ENCODE data around the gene CR1L.
"Not testable (repeated sequence)": the region's sequence is repeated elsewhere in the genome, so short reads cannot be mapped to it uniquely, and the experiment has no call there.

CR1L gene

DNA sequence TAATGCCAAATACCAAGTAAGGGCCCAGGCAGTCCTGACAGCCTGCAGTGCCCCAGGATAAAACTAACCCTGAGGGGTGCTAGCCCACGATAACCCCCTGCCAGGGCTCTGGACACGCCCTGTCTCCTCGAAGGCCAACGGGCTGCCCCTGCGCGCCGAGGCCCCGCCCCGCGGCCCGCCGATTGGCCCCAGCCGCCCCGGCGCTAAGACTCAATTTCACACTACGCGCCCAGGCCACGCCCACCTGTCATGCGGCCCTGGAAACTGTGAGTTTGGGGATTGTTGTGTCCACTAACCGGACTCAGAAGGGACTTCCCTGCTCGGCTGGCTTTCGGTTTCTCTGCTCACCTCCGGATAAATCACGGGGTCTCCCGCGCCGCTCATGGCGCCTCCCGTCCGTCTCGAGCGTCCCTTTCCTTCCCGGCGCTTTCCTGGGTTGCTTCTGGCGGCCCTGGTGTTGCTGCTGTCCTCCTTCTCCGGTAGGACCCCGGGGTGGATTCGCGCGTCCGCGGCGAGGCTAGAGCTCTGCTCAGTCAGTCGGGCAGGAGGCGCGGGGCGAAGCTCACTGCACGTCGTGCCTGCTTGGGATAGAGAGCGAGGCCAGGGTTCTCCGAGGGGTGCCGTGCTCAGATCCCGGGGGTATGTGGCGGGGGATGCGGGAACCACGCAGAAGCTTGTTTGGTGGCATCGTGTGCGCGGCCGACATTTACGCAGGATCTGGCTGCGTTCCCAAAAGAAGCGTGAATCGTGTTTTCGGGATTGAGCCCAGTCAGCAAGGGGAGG, at the start of gene CR1L:
CR1L (plus strand) TSS at position 282 of the 783 bp plus-strand sequence; CDS start at position 383, 101 bp downstream.
- TF ChIP-seq GATA1 (IDR thresholded peaks at IDR 0.05; ENCODE audit: low read depth, low read length), result no peak
- TF ChIP-seq POLR2A (IDR thresholded peaks at IDR 0.05; ENCODE audit: low read length), result peak; percentile 91
- DNase-seq, result peak; percentile 98 to 99

DNA sequence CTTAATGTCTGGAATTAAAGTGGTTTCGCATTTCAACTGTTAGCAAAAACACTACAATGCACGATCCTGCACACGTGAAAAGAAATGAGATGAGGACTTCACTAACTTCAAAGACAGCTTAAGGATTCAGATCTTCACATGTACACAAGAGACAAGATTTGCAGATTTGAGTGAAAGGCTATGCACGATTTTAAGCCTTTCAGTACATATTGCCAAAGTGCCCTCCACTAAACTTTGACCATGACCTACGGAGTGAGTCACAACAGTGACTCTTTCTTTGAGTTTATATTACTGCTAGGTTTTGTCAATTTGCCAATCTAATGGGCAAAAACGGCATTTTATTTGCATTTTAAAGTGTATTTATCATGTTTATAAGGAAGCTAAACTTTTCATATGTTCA, 41.2 kb upstream of the CR1L start:
- TF ChIP-seq GATA1 (IDR thresholded peaks at IDR 0.05; ENCODE audit: low read depth, low read length), result no peak
- TF ChIP-seq POLR2A (IDR thresholded peaks at IDR 0.05; ENCODE audit: low read length), result no peak
- no peak for DNase-seq

DNA sequence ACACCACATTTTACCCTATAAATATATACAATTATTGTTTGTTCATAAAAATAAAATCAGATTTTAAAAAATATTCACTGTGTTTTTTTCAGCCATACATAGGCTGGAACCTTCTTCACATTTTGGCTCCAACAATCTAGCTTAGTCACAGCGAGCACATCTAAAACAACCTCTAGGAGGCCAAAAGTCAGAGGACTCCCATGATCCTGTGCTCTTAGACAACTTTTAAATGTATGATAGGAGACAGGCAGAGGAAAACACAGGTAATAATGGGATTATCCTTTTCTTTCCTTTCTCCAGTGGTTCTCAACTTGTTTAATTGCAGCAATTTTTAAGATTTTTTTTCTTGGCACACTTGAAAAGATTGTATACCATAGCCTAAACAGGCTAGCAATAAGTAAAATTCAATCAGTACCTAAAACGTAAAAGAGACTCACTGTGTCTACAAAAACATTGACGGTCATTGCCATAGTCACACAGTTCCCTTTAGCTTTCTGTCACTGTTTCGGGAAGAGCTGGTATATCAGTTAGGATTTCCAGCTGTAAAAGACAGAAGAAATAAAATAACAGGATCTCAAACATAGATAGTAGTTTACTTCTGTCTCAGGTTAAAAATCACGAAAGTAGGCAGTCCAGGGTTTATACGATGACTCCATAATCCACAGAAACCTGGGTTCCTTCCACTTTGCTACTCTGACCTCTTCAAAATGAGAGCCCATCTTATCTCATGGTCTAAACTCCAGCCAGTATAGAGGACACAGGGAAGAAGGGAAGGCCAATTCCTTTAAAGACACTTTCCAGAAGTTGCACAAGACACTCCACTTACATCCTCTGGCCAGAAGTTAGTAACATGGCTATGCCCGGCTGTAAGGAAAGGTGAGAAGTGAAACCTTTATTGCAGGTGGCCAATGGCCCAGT, 39.2 kb upstream of the CR1L start:
- DNase-seq, result peak in 1 of 2 experiments; percentile 12
- TF ChIP-seq POLR2A (IDR thresholded peaks at IDR 0.05; ENCODE audit: low read length) (no peak), GATA1 (IDR thresholded peaks at IDR 0.05; ENCODE audit: low read depth, low read length) (no peak)

DNA sequence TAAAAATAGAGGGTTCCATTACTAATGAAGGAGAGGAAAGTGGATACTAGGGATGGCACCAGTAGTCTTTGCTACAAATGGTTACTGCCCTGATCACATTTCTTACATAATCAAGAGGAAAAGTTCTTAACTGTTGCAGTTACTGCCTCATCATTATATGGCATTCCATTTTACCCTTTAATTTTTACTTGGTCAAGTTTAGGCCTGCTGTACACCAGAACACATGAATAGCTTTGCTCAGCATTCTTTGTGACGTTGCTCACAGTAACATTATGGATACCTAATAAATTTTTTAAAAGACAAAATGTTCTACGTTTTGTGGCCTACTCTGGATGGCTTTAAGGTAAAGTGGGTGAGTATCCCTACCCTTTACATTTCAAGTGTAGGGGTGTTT, 38.6 kb upstream of the CR1L start:
- no peak for DNase-seq
- no peak for TF ChIP-seq GATA1 (IDR thresholded peaks at IDR 0.05; ENCODE audit: low read depth, low read length)

- TF ChIP-seq GATA1 (IDR thresholded peaks at IDR 0.05; ENCODE audit: low read depth, low read length) (no peak), POLR2A (IDR thresholded peaks at IDR 0.05; ENCODE audit: low read length) (no peak)
- DNase-seq, result no peak
Measured at GRCh38 chr1:207612762-207613161, 32.2 kb upstream of the CR1L start.

GRCh38 chr1:207619871-207620542, 24.9 kb upstream of the CR1L start:
- DNase-seq, result peak; percentile 74 to 77
- TF ChIP-seq POLR2A (IDR thresholded peaks at IDR 0.05; ENCODE audit: low read length) (no peak), GATA1 (IDR thresholded peaks at IDR 0.05; ENCODE audit: low read depth, low read length) (no peak)

DNA sequence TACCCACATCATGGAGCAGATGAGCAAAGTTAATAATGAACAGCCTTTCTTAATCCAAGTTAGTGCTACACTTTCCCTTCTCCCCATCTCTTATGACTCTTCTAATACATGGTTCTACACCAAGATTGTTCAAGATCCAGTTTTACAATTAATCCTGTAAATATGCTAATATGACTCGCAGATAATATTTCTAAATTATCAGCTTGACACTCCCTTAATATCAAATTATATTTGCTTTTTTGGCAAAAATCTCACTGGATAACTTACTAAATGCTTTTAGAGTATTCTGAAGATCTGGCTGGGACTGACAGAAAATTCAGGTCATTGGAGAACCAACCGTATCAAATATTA, 24.4 kb upstream of the CR1L start:
- TF ChIP-seq POLR2A (IDR thresholded peaks at IDR 0.05; ENCODE audit: low read length), result no peak
- no peak for TF ChIP-seq GATA1 (IDR thresholded peaks at IDR 0.05; ENCODE audit: low read depth, low read length)
- DNase-seq, result no peak

DNA sequence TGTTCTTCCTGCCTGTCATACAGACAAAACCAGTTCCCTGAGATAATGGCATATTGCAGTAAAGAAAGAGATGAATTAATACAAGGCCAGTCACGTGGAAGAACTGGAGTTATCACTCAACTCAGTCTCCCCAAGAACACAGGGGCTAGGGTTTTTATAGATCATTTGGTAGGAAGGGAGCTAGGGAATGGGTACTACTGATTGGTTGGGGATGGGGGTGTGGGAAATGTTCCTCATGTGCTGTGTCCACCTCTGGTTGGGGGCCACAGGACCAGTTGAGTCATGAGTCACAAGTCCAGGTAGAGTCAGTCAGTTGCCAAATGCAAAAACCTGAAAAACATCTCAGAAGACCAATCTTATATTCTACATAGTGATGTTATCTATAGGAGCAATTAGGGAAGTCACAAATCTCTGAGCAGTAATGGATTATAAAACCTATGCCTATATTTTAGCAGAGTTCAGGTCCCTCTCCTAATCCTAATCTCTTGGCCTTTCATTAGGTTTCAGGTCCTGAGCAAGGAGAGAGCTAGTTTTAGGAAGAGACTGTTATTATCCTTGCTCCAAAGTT, 19.3 kb upstream of the CR1L start:
- peak in 1 of 2 experiments; percentile 53 for DNase-seq

- DNase-seq, result peak in 1 of 2 experiments; percentile 43
- TF ChIP-seq GATA1 (IDR thresholded peaks at IDR 0.05; ENCODE audit: low read depth, low read length) (no peak), POLR2A (IDR thresholded peaks at IDR 0.05; ENCODE audit: low read length) (no peak)
Measured at GRCh38 chr1:207626972-207627337, 18.0 kb upstream of the CR1L start.

- TF ChIP-seq POLR2A (IDR thresholded peaks at IDR 0.05; ENCODE audit: low read length), result no peak
- TF ChIP-seq GATA1 (IDR thresholded peaks at IDR 0.05; ENCODE audit: low read depth, low read length), result no peak
- DNase-seq, result peak in 1 of 2 experiments; percentile 41
Measured at GRCh38 chr1:207627496-207627895, 17.4 kb upstream of the CR1L start.

- no peak for DNase-seq
- TF ChIP-seq POLR2A (IDR thresholded peaks at IDR 0.05; ENCODE audit: low read length) (no peak), GATA1 (IDR thresholded peaks at IDR 0.05; ENCODE audit: low read depth, low read length) (no peak)
Measured at GRCh38 chr1:207628776-207629175, 16.2 kb upstream of the CR1L start.

DNA sequence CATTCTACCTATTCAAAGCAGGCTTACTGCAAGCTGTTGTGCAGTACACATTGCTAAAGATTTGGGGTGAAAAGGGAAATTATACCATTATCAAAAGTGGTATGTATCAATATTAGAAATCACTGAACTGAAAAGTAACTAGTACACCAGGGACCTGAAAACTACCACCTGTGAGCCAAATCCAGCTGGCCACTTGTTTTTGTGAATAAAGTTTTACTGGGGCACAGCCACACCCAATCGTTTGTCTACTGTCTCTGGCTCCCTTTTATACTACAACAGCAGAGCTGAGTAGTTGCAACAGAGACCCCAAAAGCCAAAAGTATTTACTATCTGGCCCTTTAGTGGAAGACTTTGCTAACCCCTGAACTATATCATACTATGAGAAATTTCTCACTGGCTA, 13.8 kb upstream of the CR1L start:
- TF ChIP-seq POLR2A (IDR thresholded peaks at IDR 0.05; ENCODE audit: low read length) (no peak), GATA1 (IDR thresholded peaks at IDR 0.05; ENCODE audit: low read depth, low read length) (no peak)
- no peak for DNase-seq

GRCh38 chr1:207633226-207633625, 11.7 kb upstream of the CR1L start:
- no peak for DNase-seq

GRCh38 chr1:207633699-207634289, 11.1 kb upstream of the CR1L start:
- DNase-seq, result not testable (repeated sequence)

More at GRCh38 chr1:207633226-207633625, 11.7 kb upstream of the CR1L start:
- TF ChIP-seq GATA1 (IDR thresholded peaks at IDR 0.05; ENCODE audit: low read depth, low read length) (no peak), POLR2A (IDR thresholded peaks at IDR 0.05; ENCODE audit: low read length) (no peak)

GRCh38 chr1:207634293-207634692, 10.6 kb upstream of the CR1L start:
- not testable (repeated sequence) for DNase-seq

DNA sequence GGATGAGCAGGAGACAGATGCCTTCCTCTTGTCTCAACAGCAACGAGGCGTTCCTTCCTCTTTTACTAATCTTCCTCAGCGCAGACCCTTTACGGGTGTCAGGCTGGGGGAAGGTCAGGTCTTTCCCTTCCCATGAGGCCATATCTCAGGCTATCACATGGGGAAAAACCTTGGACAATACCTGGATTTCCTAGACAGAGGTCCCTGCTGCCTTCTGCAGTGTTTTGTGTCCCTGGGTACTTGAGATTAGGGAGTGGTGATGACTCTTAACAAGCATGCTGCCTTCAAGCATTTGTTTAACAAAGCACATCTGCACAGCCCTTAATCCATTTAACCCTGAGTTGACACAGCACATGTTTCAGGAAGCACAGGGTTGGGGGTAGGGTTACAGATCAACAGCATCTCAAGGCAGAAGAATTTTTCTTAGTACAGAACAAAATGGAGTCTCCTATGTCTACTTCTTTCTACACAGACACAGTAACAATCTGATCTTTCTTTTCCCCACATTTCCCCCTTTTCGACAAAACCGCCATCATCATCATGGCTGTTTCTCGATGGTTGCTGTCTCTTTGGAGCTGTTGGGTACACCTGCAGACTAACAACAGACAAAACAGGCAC, 9.3 kb upstream of the CR1L start:
- not testable (repeated sequence) for DNase-seq

GRCh38 chr1:207638487-207639145, 6.3 kb upstream of the CR1L start:
- not testable (repeated sequence) for DNase-seq

- DNase-seq, result not testable (repeated sequence)
Measured at GRCh38 chr1:207639362-207639761, 5.6 kb upstream of the CR1L start.

All from erythroblast (primary cell).